ENCODE data around the gene SDC4.

Gene SDC4

DNA sequence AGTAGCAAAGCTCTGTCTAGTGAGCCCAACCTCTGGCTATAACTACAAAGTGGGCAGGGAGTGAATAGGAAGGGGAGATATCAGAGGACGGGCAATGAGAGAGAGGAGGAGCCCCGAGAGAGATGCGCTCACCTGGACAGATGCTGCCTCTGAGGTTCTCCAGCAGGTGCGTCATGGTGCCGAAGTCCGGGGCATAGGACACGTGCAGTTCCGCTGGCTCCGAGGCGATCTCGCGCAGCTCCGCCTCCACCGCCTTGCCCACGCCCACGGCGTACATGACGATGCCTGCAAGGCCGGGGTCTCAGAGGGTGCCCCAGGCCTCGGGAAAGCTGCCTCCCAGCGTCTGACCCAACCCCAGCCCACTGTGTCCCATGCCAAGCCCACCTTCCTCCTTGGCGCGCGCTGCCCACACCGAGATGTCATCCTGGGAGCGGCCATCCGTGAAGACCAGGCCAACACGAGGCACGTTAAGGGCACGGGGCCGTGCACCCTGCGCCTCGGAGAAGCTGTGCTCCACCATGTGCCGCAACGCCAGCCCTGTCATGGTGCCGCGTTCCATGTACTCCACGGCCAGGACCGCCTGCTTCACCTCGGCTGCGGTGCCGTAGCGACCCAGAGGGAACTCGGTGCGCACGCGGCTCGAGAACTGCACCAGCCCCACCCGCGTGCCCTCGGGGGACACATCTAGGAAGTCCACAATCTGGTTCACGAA is 50.3 kb downstream of the SDC4 start:
- DNase-seq (ENCODE audit: low read depth, low spot score) = no peak

DNA sequence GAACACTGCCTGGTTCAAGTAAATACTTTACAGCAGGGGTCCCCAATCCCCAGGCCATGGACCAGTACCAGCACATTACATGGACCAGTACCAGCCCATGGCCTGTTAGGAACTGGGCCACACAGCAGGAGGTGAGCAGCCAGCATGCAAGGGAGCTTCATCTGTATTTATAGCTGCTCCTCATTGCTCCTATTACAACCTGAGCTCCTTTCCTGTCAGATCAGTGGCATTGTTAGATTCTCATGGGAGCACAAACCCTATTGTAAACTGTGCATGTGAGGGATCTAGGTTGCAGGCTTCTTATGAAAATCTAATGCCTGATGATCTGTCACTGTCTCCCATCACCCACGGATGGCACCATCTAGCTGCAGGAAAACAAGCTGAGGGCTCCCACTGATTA is 53.6 kb downstream of the SDC4 start:
- no peak for DNase-seq (ENCODE audit: low read depth, low spot score)

DNA sequence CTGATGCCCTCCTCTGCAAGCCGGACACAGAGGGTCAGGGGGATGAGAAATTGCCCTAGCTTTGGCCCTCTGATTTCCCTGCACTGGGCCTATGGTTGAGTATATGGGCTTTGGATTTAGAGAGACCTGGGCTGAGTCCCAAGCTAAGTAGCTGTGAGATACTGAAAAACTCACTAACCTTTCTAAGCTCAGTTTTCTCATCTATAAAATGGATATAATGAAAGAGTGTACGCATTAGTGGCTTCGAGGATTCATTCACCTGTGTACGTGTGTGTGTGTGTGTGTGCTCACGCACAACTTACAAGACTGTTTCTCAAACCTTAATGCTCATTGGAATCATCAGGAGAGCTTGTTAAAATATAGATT is 54.2 kb downstream of the SDC4 start:
- DNase-seq (ENCODE audit: low read depth, low spot score) = no peak

DNA sequence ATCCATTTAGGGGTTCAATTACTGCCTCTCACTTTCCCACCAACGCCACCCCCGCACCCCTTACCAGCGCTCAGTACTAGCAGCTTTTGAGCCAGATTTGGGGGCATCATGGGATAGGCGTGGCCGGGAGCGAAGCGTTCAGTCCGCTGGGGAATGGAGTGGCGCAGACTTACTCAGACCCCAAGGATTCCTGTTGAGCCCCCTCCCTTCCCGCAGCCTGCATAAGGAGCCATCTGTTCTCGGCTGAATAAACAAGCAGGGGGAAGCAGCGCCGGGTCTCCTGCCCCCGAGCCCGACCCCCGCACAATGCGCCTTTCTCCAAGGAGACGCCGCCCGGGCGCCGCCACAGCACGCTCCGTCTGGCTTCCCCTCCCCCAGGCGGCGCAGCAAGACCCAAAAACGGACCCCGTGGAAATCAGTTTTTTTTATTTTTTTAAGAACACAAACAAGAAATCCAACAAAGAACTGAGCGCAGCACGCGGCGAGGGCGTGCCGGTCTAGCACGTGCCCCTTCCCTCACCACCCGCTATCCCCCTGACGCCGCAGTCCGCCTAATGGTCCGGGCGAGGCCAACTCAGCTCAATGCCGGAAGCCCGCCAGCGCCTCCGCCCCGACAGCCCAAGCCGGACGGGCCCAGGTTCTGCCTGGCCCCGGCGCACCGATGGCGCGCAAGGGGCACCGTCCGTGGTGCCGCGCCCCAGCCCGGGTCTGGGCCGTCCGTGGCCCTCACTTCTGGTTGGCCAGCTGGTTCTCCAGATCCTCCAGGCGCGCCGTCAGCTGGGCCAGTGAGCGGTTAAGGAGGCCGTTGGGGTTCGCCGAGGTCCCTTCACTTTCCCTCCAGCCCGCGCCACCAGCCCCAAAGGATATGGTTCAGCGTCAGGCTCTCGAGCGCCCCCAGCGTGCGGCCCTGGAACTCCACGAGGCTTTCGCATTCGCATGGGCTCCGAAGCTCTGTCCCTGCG is 54.9 kb downstream of the SDC4 start:
- DNase-seq (ENCODE audit: low read depth, low spot score) = peak; percentile 85

DNA sequence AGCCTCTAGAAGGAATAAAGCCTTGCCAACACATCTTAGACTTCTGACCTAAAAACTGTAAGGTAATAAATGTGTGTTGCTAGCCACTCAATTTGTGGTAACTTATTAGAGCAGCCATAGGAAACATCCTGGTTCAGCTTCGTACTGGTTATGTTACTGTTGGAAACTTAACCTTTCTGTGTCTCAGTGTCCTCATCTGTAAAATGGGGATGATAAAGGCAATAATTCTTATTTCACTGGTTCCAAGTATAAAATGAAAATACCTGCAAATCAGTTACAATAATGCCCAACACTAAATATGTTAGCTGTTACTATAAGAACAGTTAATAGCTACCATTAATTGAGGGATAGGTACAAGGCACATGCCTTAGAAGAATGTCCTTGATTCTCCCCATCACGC is 55.9 kb downstream of the SDC4 start:
- no peak for DNase-seq (ENCODE audit: low read depth, low spot score)

DNA sequence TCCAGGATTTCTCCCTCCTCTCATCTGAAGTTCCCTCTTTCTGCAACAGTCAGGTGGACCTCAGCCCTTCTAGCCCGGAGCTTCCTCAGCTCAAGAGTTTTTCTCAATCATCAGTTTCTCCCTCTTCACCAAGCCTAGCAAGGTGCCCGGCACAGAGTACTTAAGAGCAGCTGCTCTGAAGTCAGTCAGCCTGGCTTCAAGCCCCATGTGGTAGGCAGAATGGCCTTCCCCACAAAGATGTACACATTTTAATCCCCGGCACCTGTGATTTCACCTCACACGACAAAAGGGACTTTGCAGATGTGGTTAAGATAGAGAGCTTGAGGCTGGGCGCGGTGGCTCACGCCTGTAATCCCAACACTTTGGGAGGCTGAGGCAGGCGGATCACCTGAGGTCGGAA is 56.7 kb downstream of the SDC4 start:
- DNase-seq (ENCODE audit: low read depth, low spot score) = no peak

DNA sequence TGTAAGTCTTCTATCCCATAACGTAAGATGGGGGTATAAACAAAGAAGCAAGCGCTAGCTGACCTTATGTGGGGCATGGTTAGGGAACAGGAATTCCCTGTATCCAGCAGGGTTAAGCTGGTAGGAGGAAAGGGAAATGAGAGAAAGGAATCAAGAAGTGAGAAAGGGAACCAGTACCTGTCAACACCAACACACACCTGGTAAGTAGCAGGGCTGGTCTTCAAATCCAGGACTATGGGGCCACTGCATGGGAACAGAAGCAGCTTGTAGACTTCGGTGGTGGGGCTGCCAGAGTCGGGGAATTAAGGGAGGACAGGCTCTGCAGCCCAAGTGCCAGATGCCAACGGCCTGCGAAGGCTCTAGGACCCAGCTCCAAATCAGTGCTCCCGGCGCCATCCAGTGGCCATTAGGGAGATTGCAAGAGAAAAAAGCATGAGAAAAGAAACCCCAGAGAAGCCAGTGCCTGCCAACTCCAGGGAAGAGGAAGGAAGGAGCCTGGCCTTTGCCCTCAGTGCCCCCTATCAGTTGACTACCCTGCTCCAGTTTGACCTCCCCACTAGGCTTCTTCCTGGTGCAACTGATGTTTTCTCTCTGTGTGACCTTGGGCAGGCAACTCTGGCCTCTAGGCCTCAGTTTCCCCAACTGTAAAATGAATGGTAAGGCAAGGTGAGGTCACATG is 57.4 kb downstream of the SDC4 start:
- DNase-seq (ENCODE audit: low read depth, low spot score) = peak; percentile 89

DNA sequence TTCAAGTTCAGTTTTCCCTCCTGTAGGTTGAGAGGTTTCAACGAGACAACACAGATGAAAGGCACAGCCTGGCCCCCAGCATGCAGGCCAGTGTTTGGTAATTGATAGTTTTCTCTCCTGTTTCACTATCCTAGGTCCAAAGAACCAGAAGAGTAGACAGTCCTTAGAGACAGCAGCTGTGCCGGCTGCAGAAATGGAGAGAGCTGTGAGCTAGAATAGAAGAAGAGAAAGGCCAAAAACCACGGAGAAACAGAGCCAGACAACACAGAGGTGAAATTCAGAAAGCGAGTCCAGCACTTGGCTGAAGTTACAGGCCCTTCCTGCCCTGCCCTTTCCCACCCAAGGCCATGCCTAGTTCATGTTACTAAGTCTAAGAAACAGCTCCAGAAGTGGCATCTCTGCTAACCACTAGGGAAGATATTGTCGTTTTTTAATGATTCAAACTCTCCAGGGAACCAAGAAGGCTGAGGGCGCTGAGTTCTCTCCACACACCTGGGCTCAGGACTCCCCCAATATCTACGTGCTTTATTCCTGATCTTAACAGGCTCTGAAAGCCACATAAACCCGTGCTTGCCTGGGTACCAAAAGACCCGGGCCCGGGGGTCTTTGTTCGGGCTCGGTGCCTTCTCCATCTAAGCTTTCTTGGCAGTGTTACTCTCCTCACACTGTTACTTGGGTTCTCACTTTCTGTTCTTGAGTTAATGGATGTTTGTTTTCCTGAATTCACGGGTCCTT is 58.1 kb downstream of the SDC4 start:
- DNase-seq (ENCODE audit: low read depth, low spot score) = no peak

DNA sequence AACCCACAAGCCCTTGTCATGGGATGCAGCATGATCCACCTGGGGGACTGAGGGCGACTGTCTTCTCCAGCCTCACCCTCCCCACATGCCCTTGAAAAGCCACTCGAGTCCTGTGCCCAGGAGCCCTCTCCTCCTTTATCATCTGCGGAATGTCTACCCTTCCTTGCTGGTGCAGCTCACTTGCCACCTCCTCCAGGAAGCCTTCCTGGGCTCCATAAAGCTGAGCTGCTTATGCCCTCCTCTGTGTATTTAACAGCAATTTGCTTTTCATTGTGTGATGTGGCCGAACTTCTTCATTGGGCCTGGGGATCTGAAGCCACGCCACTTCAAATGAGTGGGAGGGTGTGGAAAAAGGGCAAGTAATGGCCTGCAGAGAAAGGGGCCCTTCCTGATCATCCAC is 59.4 kb downstream of the SDC4 start:
- DNase-seq (ENCODE audit: low read depth, low spot score) = no peak

DNA sequence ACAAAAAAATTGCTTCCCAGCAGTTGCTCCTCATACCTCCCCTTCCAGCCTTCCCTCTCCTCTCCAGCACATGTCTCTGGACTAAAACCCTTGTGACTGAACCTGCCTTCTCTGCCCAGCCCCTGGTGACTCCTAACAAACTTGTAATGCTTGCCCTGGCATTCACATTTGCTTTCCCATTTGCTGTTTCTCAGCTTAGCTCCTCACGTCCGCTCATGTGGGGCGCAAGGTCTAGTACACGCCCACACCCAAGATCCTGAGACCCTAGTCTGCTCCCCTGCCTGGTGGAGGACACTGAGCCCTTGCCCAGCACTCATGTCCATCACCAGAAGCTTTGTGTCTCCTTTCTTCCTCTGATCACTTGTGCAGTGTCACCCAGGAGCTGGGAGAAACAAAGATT is 59.8 kb downstream of the SDC4 start:
- DNase-seq (ENCODE audit: low read depth, low spot score) = no peak

DNA sequence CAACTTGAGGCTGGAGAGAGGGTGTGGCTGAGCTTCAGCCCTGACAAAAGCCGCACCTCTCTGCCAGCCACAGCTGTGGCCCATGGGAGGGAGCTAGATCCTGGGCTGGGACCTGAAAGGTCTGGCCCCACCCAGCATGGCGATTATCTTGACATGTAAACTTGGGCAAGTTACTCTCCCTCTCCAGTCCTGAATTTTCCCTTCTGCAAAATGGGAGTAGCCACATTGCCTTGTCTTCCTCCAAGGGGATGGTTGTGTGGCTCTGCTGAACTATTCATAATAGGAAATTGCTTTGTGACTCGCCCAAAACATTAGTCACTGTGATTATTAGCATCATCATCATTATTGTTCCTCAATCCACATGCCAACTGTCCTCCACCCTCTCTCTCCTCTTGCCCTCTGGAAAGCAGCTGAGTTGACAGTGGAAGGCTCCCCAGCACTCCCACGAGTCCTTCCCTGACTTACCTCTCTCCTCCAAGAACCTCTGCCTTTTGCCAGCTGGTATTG is 64.6 kb downstream of the SDC4 start:
- DNase-seq (ENCODE audit: low read depth, low spot score) = no peak

DNA sequence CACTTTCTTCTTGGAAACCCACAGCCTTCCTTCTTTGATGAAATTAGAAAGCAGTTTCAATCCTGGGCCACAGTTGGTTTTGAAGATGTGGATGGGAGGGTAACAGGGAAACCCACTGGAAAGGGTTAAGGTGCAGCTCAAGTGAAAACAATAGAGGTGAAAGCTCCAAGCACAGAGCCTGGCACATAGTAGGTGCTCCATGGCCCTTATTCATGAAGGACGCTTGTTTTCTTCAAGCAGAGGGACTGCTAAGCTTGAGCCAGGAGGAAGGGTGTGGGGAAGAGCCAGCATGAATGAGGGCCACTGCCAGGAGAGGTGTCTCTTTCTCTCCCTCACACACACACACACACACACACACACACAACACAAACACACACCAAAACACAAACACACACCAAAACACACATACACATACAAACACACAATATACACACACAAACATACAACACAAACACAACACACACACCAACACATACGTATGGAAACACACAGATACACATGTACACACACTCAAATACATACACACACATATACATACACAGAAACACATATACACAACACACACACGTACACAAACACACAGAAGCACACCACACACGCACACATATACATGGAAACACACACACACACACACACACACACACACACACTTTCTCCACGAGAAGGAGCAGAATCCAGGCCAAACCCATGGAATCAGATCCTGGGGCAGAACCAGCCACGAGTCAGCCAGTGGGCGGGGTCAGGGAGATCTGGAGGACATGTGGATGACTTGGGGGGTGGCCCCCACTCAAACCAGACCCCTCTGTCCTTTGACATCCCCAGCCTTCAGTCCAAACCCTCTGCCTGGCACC is 65.3 kb downstream of the SDC4 start:
- no peak for DNase-seq (ENCODE audit: low read depth, low spot score)

DNA sequence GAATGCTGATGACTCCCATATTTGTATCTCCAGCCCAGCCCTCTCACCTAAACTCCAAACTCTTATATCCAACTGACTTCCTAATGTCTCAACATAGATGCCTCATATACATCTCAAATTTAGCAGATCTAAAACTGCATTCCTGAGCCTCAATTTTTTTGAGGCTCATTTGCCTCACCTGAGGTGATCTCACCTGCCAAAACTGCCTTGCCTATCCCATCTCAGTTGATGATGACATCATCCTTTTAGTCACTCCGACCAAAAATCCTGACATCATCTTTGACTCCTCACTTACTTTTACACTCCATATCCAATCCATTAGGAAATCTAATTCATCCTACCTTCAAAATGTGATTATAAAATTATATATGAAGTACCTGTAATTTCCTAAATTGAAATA is 68.2 kb downstream of the SDC4 start:
- DNase-seq (ENCODE audit: low read depth, low spot score) = no peak

DNA sequence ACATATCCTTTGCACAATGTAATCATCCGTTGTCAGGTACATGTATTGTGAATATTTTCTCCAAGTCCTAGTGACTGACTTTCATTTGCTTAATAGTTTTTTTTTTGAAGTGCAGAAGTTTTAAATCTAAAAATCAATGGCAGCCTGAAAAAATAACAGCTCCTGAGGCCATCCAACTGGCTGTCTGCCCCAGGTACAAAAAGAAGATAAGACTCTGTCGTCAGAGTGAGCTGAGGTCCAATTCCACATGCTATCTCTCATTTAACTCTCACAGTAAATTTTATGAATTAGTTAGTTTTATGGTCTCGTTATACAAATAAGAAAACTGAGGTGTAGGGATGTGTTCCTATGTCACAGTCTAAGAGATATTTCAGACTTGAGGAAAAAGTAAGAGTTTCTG is 72.9 kb downstream of the SDC4 start:
- DNase-seq (ENCODE audit: low read depth, low spot score) = no peak

Measured in astrocyte of the hippocampus (primary cell).